SU-DHL-6 (cell line): Measurements from ENCODE around the gene APBB1.
A peak's percentile ranks its signal among the peaks of the same experiment; 100 is the strongest.

Experiments
- H2AFZ ChIP-seq: fragments of 200-600 bp; sonication (generic); 2 replicates; pipeline ENCODE4 v1.6.1; 2014; ENCODE audit warnings: low read depth, mild to moderate bottlenecking, moderate library complexity, mixed read lengths, antibody characterized with exemption, low read length; ENCODE audit not compliant: severe bottlenecking
- H3F3A ChIP-seq: fragments of 200-600 bp; shearing (Covaris generic); 2 replicates; pipeline ENCODE4 v1.6.0; 2016; ENCODE audit warnings: antibody characterized with exemption, mild to moderate bottlenecking; ENCODE audit not compliant: insufficient read depth
- H3K27ac ChIP-seq: fragments of 200-600 bp; sonication (generic); 2 replicates; pipeline ENCODE4 v1.5.1; 2016; ENCODE audit warnings: low read depth, mild to moderate bottlenecking, low read length, moderate library complexity, mixed read lengths
- H3K27me3 ChIP-seq: fragments of 200-600 bp; sonication (generic), shearing (Covaris generic); 2 replicates; pipeline ENCODE4 v1.6.0; 2014; ENCODE audit warnings: mild to moderate bottlenecking, low read length
- H3K36me3 ChIP-seq: fragments of 200-600 bp; sonication (generic); 2 replicates; pipeline ENCODE4 v1.6.1; 2014; ENCODE audit warnings: mild to moderate bottlenecking, low read length, mixed read lengths
- H3K4me2 ChIP-seq: fragments of 300-600, 200-600 bp; shearing (Covaris generic), sonication (generic); 2 replicates; pipeline ENCODE4 v1.6.0; 2014; ENCODE audit warnings: low read length, low read depth, mild to moderate bottlenecking; ENCODE audit not compliant: poor library complexity, severe bottlenecking
- H3K4me3 ChIP-seq: fragments of 200-600 bp; sonication (generic); 2 replicates; pipeline ENCODE4 v1.5.1; 2014; ENCODE audit warnings: antibody characterized with exemption, low read length, mild to moderate bottlenecking, mixed read lengths; ENCODE audit not compliant: insufficient read depth, poor library complexity, severe bottlenecking
- H3K79me2 ChIP-seq: fragments of 200-600 bp; sonication (generic); 2 replicates; pipeline ENCODE4 v1.6.1; 2014; ENCODE audit warnings: mild to moderate bottlenecking, low read length, moderate library complexity; ENCODE audit not compliant: insufficient read depth
- H3K9ac ChIP-seq: fragments of 200-600 bp; sonication (generic); 2 replicates; pipeline ENCODE4 v1.7.0; 2014; ENCODE audit warnings: mild to moderate bottlenecking, low read length
- H3K9me2 ChIP-seq: fragments of 200-600 bp; sonication (generic); replicated peaks from 2 replicates; pipeline ENCODE4 v1.6.1; 2014; ENCODE audit warnings: low read length; ENCODE audit not compliant: insufficient read depth
- H3K9me3 ChIP-seq: fragments of 200-600 bp; sonication (generic); 2 replicates; pipeline ENCODE4 v1.6.1; 2014; ENCODE audit warnings: low read length, mixed read lengths; ENCODE audit not compliant: insufficient read depth
- H4K20me1 ChIP-seq: fragments of 200-600 bp; sonication (generic); 2 replicates; pipeline ENCODE4 v1.6.1; 2014; ENCODE audit warnings: low read depth, mild to moderate bottlenecking, antibody characterized with exemption, low read length, moderate library complexity, mixed read lengths
- EZH2phosphoT487 ChIP-seq: fragments of 200-600 bp; sonication (generic), shearing (Covaris generic); conservative IDR thresholded peaks from 2 replicates; pipeline ENCODE4 v1.6.1; 2018; ENCODE audit warnings: mild to moderate bottlenecking, antibody characterized with exemption, low read length, moderate library complexity, mixed read lengths
- TF ChIP-seq, protein P1 (sequence below): fragments of 200-600 bp; sonication (generic); IDR thresholded peaks from one replicate; pipeline ENCODE4 v1.5.1; 2017; ENCODE audit warnings: antibody characterized with exemption, mild to moderate bottlenecking, low read length, moderate library complexity; ENCODE audit not compliant: insufficient read depth, poor library complexity, severe bottlenecking

APBB1 gene

DNA sequence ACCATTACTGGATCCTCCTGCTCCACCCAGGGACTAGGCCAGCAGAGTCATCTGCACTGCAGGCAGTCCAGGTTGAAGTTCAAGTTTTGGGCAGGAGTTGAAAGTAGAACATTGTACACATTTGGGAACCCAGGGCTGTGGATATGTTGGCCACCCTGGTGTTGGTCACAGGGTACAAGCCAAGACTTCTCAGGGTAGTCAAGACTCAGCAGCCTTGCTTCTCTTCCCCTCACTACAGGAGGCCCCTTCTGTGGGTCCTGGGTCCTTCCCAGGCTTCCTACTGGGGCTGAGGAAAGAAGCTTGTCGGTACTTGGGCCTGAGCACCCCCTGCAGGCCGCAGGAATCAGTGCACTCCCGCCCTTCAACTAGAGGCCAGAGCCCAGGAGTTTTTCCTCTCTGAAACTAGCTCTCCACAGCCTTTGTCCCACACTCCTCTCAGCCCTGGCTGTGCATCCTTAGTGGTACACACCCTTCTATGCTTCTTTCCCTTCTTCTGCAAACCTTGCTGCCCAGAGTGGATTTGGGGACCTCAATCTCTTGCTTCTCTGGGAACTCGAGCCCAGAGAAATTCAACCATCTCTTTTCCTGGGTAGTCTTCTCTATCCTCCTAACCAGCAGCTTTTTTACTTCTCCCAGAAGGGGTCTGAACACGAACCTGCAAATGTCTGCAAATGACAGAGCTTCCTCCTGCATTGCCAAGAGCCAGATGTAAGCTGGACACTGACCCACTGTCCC, 24.5 kb upstream of the APBB1 start:
- H3K4me2 ChIP-seq = no peak overlapping the region
- no peaks in the 10 kb centered on the region for H3K9me3 ChIP-seq
- H3K36me3 ChIP-seq = no peaks in the 10 kb centered on the region
- no peak overlapping the region for H3K4me3 ChIP-seq
- H3K9ac ChIP-seq = no peak overlapping the region
- H4K20me1 ChIP-seq = no peaks in the 10 kb centered on the region
- H3K27me3 ChIP-seq = no peaks in the 10 kb centered on the region
- no peaks in the 10 kb centered on the region for H3F3A ChIP-seq
- no peak overlapping the region for H3K27ac ChIP-seq
- no peak for TF ChIP-seq EZH2phosphoT487
- TF ChIP-seq, protein P1, sequence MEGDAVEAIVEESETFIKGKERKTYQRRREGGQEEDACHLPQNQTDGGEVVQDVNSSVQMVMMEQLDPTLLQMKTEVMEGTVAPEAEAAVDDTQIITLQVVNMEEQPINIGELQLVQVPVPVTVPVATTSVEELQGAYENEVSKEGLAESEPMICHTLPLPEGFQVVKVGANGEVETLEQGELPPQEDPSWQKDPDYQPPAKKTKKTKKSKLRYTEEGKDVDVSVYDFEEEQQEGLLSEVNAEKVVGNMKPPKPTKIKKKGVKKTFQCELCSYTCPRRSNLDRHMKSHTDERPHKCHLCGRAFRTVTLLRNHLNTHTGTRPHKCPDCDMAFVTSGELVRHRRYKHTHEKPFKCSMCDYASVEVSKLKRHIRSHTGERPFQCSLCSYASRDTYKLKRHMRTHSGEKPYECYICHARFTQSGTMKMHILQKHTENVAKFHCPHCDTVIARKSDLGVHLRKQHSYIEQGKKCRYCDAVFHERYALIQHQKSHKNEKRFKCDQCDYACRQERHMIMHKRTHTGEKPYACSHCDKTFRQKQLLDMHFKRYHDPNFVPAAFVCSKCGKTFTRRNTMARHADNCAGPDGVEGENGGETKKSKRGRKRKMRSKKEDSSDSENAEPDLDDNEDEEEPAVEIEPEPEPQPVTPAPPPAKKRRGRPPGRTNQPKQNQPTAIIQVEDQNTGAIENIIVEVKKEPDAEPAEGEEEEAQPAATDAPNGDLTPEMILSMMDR = peak; percentile 97
- H2AFZ ChIP-seq = no peak overlapping the region
- H3K79me2 ChIP-seq = no peaks in the 10 kb centered on the region
- H3K9me2 ChIP-seq = no peaks in the 10 kb centered on the region

DNA sequence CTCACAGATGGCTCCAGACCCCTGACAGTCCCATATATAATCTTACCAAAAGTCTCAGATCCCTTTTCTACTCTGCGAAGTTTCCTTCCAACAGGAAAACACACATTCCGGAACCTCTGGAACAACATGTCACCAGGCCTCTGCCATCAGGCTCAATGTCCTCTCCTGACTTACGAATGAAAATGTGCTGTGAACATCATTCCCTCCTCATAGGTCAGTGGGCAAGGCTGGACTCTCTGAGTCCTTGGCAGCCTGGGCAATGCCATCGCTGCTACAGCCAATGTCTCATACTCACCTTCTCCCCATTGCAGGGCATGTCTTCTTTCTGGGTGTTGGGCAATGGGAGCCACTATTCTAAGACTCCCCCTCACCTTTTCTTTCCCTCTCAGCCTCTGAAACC, 23.5 kb upstream of the APBB1 start:
- H3K4me2 ChIP-seq = no peak overlapping the region
- TF ChIP-seq, protein P1 = no peak
- no peak for TF ChIP-seq EZH2phosphoT487

DNA sequence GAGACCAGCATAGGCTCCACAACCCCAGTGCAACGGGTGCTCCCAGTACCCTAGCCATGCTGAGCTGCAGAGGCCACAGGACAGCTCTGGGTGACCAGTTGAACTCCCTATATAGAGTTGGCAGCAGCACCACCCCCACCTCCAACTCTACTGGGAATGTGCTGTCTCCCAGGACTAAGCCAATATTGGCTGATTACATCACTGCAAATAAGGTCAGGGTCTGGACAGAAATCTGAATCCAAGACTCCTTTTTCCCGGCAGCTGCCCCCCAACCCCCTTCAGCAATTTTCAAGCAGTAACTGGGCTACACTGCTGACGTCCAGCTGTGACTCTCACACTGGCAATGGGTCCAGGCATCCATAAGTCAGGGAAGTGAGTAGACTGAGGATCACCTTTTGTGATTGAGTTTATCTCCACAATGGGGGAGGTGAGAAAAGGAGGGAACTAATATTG, 22.0 kb upstream of the APBB1 start, which contains the start of gene HPX:
Gene HPX (minus strand): TSS at position 82 of the 453 bp plus-strand sequence. CDS start 24 bp downstream, at position 58.
- Histone ChIP-seq H3K9ac (no peak within 1 kb of the TSS), H2AFZ (no peak within 1 kb of the TSS), H3K36me3 (no peaks in the 10 kb centered on the region), H3K79me2 (no peaks in the 10 kb centered on the region), H3K27me3 (no peaks in the 10 kb centered on the region), H4K20me1 (no peaks in the 10 kb centered on the region), H3F3A (no peaks in the 10 kb centered on the region), H3K4me2 (no peak within 1 kb of the TSS), H3K9me2 (no peaks in the 10 kb centered on the region), H3K27ac (no peak within 1 kb of the TSS), H3K4me3 (no peak within 1 kb of the TSS), H3K9me3 (no peaks in the 10 kb centered on the region)
- TF ChIP-seq EZH2phosphoT487 = no peak
- TF ChIP-seq, protein P1 = no peak

More for the DNA sequence above, 23.5 kb upstream of the APBB1 start:
- Histone ChIP-seq H3K36me3 (no peaks in the 10 kb centered on the region), H3K27me3 (no peaks in the 10 kb centered on the region), H3K9me2 (no peaks in the 10 kb centered on the region), H3K79me2 (no peaks in the 10 kb centered on the region), H2AFZ (no peak overlapping the region), H4K20me1 (no peaks in the 10 kb centered on the region), H3K9me3 (no peaks in the 10 kb centered on the region), H3K9ac (no peak overlapping the region), H3K4me3 (no peak overlapping the region), H3K27ac (no peak overlapping the region), H3F3A (no peaks in the 10 kb centered on the region)
